Measurements from ENCODE around the gene PROC. TPM values are rescaled to one million over a fixed set of nuclear protein-coding genes. Genes with fewer than 3 reads are reported as not detected.

PROC gene
- total and polyA plus RNA-seq, 2 of the 4 experiments (the other 2 are of a cell fraction) = 0.07 TPM; not detected in 1

DNA sequence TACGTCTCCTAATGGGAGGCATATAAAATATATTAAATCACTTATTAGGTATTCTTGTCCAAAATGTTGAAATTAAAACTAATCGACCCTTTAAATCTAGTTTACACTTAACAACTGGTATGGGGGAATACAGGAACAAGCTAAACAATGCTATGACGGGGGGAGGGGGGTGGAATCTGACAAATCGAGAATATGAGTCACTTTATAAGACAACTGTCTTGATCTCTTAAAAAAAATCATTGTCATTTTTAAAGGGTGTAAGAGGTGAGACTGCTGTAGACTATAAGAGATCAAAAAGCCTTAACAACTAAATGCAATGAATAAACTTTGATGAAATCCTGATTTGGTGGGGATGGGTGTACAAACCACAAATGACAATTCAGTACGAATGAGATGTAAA, 36.5 kb upstream of the PROC start:
- Histone ChIP-seq H2BK5ac (ENCODE audit: low read depth, low read length, poor library complexity, severe bottlenecking) (no peak overlapping the region), H3K4me3 (ENCODE audit: insufficient read depth, low read depth, low read length) (no peak overlapping the region), H3K9me3 (ENCODE audit: control insufficient read depth, insufficient read depth, low read length) (no peaks in the 10 kb centered on the region), H3K4ac (ENCODE audit: low read depth, low read length) (no peak overlapping the region), H2AK5ac (ENCODE audit: low read depth, low read length) (no peak overlapping the region), H3K14ac (replicated peaks; ENCODE audit: low read depth, low read length) (no peak overlapping the region), H2BK120ac (ENCODE audit: low read depth, low read length) (no peak overlapping the region), H4K8ac (ENCODE audit: low read depth in 2 of 2, low read length in 2 of 2) (no peak overlapping the region), H2AFZ (replicated peaks; ENCODE audit: low read length, poor library complexity) (no peak overlapping the region), H2AK9ac (replicated peaks; ENCODE audit: low read depth, low read length, poor library complexity) (no peak overlapping the region), H3K4me1 (ENCODE audit: control insufficient read depth, insufficient read depth, low read length) (peaks cover 3% of the 10 kb centered on the region), H3K36me3 (ENCODE audit: control insufficient read depth, insufficient read depth, low read length) (no peaks in the 10 kb centered on the region), H3K9ac (ENCODE audit: low read depth, low read length) (no peak overlapping the region), H3K4me2 (ENCODE audit: low read depth, low read length) (no peak overlapping the region), H4K20me1 (ENCODE audit: insufficient read depth, low read length) (peaks cover 74% of the 10 kb centered on the region), H4K5ac (ENCODE audit: low read depth, low read length) (no peak overlapping the region), H4K91ac (ENCODE audit: insufficient read depth, low read depth, low read length) (no peak overlapping the region), H2BK15ac (ENCODE audit: low read depth, low read length) (no peak overlapping the region), H3K18ac (ENCODE audit: low read depth, low read length) (no peak overlapping the region), H3K23ac (ENCODE audit: low read depth, low read length) (no peak overlapping the region), H3K27me3 (ENCODE audit: control insufficient read depth, insufficient read depth, low read length) (no peaks in the 10 kb centered on the region), H3K56ac (ENCODE audit: extremely low read depth, insufficient read depth, low read length) (no peak overlapping the region), H3K9me1 (ENCODE audit: insufficient read depth, low read length) (peaks cover 2% of the 10 kb centered on the region; the same call in 1 of the 2 replicates), H2BK20ac (ENCODE audit: low read depth, low read length) (no peak overlapping the region), H3K79me1 (ENCODE audit: low read depth in 1 of 2, low read length in 2 of 2) (peaks cover 7 to 67% of the 10 kb centered on the region in 2 experiments; a peak in 3 of 4 replicates), H3K27ac (ENCODE audit: insufficient read depth, low read length) (no peak overlapping the region)
- ChIA-PET CTCF (no interaction called here), POLR2A (ENCODE audit: unreplicated experiment) (no interaction called here)
- BruUV-seq (replicated peaks) = no TSS peak
- ATAC-seq (ENCODE audit: low read depth) (no peak), DNase-seq (no peak)
- no peak for TF ChIP-seq FOS (IDR thresholded peaks at IDR 0.05; ENCODE audit: low read depth, low read length)
- TF ChIP-seq RFX5 (IDR thresholded peaks at IDR 0.05; ENCODE audit: low read depth, low read length) = no peak
- TF ChIP-seq RAD21 (IDR thresholded peaks at IDR 0.05; ENCODE audit: low read length) = no peak
- no peak for TF ChIP-seq CEBPB (IDR thresholded peaks at IDR 0.05; ENCODE audit: low read depth, low read length)
- WGBS, 2 experiments (ENCODE audit: extremely low coverage in 2 of 2, insufficient read length in 1 of 2) = no CpG with 5 or more reads among the region's 5 CpGs
- intact Hi-C loops (cut with micrococcal nuclease) = loop anchor here (10.0 kb wide), 1 partner anchor 93 kb away; no protein-coding TSS in a partner anchor
- in situ Hi-C loops (cut with MboI; ENCODE audit: low sequenced_read_pairs) = no loop called here
- dilution Hi-C loops (cut with HindIII; ENCODE audit: low sequenced_read_pairs, unreplicated experiment) = no loop called here

Measured in IMR-90 (cell line).